Nephron progenitor cell (in vitro differentiated cells): Measurements from ENCODE around the gene TELO2.

ENCODE experiments used
- DNase-seq: peaks from one replicate; pipeline ENCODE4 v3.0.0; 2021
- H3K27ac Mint-ChIP-seq: 2 replicates; pipeline ENCODE4 v1.8.0; 2021; ENCODE audit warnings: mild to moderate bottlenecking, moderate library complexity, mixed read lengths
- H3K27me3 Mint-ChIP-seq: 2 replicates; pipeline ENCODE4 v1.8.0; 2021; ENCODE audit warnings: mild to moderate bottlenecking, low read depth, mixed read lengths; ENCODE audit not compliant: poor library complexity
- H3K36me3 Mint-ChIP-seq: 2 replicates; pipeline ENCODE4 v1.8.0; 2021; ENCODE audit warnings: low read depth, mixed read lengths
- H3K4me1 Mint-ChIP-seq: 2 replicates; pipeline ENCODE4 v1.8.0; 2021; ENCODE audit warnings: mixed read lengths
- H3K4me3 Mint-ChIP-seq: 2 replicates; pipeline ENCODE4 v1.8.0; 2021; ENCODE audit warnings: mild to moderate bottlenecking, moderate library complexity, mixed read lengths
- H3K9me3 Mint-ChIP-seq: 2 replicates; pipeline ENCODE4 v1.8.0; 2021; ENCODE audit warnings: mild to moderate bottlenecking, moderate library complexity, mixed read lengths
- TF ChIP-seq, protein P1 (sequence below): fragments of 200-600 bp; sonication (generic); IDR thresholded peaks from 2 replicates; pipeline ENCODE4 v1.5.0; 2021; ENCODE audit warnings: antibody characterized with exemption

Gene TELO2

DNA sequence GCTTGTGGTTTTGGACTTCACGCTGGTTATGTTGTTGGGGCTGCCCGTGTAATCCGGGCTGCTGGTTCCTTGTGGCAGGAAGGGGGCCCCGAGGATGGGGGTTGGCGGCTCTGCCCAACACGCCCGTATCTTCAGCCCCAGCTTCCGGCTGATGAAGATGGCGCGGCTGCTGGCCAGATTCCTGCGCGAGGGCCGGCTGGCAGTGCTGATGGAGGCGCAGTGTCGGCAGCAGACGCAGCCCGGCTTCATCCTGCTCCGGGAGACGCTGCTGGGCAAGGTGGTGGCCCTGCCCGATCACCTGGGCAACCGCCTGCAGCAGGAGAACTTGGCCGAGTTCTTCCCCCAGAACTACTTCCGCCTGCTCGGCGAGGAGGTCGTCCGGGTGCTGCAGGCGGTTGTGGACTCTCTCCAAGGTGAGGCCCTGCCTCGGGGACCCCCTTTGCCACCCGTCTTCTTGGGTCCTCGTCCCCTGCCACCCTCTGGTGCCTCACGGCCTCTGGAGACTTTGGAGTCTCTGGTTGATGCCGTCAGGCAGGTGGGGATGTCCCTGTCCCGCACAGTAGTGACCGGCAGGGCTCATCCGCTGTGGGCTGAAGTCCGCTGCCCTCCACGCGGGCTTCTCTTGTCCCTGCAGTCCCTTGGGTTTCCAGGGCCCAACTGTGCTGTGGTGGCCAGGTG is 2.2 kb downstream of the TELO2 start:
- Mint-ChIP-seq H3K27ac (no peak overlapping the region), H3K36me3 (peaks cover 7% of the 10 kb centered on the region), H3K27me3 (no peaks in the 10 kb centered on the region), H3K9me3 (no peaks in the 10 kb centered on the region), H3K4me1 (peaks cover 18% of the 10 kb centered on the region), H3K4me3 (no peak overlapping the region)
- no peak for DNase-seq
- TF ChIP-seq, protein P1, sequence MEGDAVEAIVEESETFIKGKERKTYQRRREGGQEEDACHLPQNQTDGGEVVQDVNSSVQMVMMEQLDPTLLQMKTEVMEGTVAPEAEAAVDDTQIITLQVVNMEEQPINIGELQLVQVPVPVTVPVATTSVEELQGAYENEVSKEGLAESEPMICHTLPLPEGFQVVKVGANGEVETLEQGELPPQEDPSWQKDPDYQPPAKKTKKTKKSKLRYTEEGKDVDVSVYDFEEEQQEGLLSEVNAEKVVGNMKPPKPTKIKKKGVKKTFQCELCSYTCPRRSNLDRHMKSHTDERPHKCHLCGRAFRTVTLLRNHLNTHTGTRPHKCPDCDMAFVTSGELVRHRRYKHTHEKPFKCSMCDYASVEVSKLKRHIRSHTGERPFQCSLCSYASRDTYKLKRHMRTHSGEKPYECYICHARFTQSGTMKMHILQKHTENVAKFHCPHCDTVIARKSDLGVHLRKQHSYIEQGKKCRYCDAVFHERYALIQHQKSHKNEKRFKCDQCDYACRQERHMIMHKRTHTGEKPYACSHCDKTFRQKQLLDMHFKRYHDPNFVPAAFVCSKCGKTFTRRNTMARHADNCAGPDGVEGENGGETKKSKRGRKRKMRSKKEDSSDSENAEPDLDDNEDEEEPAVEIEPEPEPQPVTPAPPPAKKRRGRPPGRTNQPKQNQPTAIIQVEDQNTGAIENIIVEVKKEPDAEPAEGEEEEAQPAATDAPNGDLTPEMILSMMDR: no peak

DNA sequence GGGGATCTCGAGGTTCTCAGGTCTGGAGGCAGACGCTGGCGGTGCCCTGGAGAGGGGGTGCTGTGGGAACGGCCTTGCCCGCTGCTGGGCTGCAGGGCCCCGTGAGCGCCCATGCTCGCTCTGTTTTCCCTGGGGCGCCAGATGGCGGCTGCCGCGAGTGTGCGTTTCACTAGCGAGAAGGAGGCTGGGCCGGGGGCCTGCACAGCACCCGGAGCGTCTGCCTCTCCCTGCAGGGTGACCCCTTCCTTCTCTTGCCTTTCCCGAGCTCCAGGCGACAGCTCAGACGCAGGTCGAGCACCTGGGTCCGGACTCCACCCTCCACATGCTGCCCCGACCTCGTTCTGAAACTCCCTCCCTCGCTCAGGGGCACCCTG is 2.7 kb downstream of the TELO2 start:
- TF ChIP-seq, protein P1: no peak
- H3K4me1 Mint-ChIP-seq: peaks cover 18% of the 10 kb centered on the region
- no peak overlapping the region for H3K27ac Mint-ChIP-seq
- no peak overlapping the region for H3K4me3 Mint-ChIP-seq
- H3K27me3 Mint-ChIP-seq: no peaks in the 10 kb centered on the region
- H3K36me3 Mint-ChIP-seq: peaks cover 7% of the 10 kb centered on the region
- H3K9me3 Mint-ChIP-seq: no peaks in the 10 kb centered on the region
- no peak for DNase-seq

DNA sequence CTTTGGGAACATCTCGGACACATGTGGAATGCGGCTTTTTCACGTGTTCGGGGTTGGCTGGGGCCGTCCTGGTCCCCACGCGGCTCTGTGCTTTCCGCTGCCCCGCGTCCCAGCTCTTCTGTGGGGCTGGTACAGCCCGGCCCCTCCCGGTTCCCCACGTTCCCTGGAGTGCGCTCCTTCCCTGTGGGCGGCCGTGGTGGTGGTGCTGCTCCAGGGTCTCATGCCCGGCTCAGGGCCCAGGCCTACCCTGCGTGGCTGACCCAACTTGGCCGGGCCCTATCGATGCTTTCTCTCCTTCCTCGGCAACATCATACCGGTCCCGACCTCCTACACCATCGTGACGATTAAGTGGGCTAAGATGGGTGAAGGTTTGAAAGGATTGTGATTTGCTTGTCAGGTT is 3.3 kb downstream of the TELO2 start:
- DNase-seq: no peak
- H3K36me3 Mint-ChIP-seq: peaks cover 7% of the 10 kb centered on the region
- no peaks in the 10 kb centered on the region for H3K9me3 Mint-ChIP-seq
- no peaks in the 10 kb centered on the region for H3K27me3 Mint-ChIP-seq
- no peak overlapping the region for H3K27ac Mint-ChIP-seq
- TF ChIP-seq, protein P1: no peak
- no peak overlapping the region for H3K4me3 Mint-ChIP-seq
- H3K4me1 Mint-ChIP-seq: peaks cover 18% of the 10 kb centered on the region

DNA sequence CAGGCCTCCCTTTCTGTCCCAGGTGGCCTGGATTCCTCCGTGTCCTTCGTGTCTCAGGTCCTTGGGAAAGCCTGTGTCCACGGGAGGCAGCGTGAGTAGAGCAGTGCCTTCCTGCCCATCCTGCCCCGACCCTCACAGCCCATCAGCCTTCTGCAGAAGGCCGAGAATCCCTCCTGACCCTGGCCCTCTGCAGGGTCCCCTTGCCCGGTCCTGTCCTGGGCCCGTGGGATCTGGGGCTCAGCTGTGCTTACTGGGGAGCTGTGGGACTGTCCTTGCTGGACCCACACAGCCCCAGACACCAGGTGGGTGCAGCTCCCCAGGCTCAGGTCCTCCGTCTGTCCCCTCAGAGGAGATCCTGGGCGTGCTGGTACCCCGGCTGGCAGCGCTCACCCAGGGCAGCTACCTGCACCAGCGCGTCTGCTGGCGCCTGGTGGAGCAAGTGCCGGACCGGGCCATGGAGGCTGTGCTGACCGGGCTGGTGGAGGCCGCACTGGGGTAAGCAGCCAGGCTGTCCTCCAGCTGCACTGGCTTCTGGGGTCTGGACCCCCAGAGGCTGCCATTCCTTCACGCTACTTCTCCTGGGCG is 3.9 kb downstream of the TELO2 start:
- H3K4me3 Mint-ChIP-seq: no peak overlapping the region
- H3K9me3 Mint-ChIP-seq: no peaks in the 10 kb centered on the region
- DNase-seq: no peak
- H3K27ac Mint-ChIP-seq: no peak overlapping the region
- H3K4me1 Mint-ChIP-seq: peaks cover 18% of the 10 kb centered on the region
- TF ChIP-seq, protein P1: no peak
- H3K27me3 Mint-ChIP-seq: no peaks in the 10 kb centered on the region
- H3K36me3 Mint-ChIP-seq: peaks cover 11% of the 10 kb centered on the region

DNA sequence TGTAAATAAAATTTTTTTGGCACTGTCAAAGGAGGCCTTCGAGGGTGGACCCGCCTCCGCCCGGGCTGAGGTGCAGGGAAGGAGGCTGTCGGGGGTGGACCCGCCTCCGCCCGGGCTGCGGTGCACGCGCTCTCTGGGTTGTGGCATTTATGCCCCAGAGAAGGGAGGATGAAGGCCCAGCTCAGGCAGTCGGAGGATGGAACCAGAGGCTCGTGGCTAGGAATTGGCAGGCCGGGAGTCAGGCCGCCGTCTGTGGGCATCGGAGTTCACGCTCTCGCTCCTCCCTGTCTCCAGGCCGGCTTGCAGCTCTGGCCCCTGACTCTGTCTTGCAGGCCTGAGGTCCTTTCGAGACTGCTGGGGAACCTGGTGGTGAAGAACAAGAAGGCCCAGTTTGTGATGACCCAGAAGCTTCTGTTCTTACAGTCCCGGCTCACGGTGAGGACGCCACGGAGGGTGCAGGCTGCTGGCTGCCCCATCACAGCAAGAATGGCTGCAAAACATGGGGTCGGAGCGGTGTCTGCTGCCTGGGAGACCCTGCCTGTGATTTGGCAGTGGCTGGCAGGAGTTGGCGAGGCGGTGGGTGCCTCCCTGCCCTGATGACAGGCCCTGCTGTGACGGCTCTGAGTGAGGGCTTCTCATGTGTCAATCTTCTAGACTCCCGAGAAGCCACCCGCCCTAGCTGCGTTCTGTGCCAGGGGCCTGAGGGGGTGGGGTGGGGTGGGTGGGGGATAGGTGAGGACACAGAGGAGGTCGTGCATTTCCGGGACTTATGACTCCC is 5.9 kb downstream of the TELO2 start:
- H3K36me3 Mint-ChIP-seq: peaks cover 22% of the 10 kb centered on the region
- no peaks in the 10 kb centered on the region for H3K27me3 Mint-ChIP-seq
- no peak for DNase-seq
- H3K4me3 Mint-ChIP-seq: no peak overlapping the region
- TF ChIP-seq, protein P1: no peak
- H3K9me3 Mint-ChIP-seq: no peaks in the 10 kb centered on the region
- H3K4me1 Mint-ChIP-seq: peaks cover 6% of the 10 kb centered on the region
- no peak overlapping the region for H3K27ac Mint-ChIP-seq
